HepG2 (cell line): ENCODE data around the gene FHIT. TPM values are rescaled to one million over a fixed set of nuclear protein-coding genes. Genes with fewer than 3 reads are reported as not detected.

ENCODE experiments used
- ATAC-seq: fragments of 200-7000 bp; cut with Tn5 transposase; 3 replicates; pipeline ENCODE4 v1.9.1; 2020; ENCODE audit warnings: mild to moderate bottlenecking, moderate library complexity
- BruUV-seq: library from RNA; stranded (reverse); fragments of 400-500 nt; replicated peaks from 2 replicates; lab custom pipeline; 2021; lab: Mats Ljungman, UMichigan
- CTCF ChIA-PET: fragments of 300-600 bp; formaldehyde crosslinking; extraction: SDS; loops from one replicate; lab custom pipeline; 2021; ENCODE audit warnings: low total read pairs, inconsistent platforms, low intra/inter-chr PET ratio; lab: Yijun Ruan, JAX
- POLR2A ChIA-PET: fragments of 350-600 bp; sonication (Branson Sonifier 250); formaldehyde crosslinking; loops from one replicate; lab custom pipeline; 2020; ENCODE audit warnings: antibody characterized with exemption, inconsistent platforms; lab: Yijun Ruan, JAX
- DNase-seq: peaks from one replicate; pipeline ENCODE4 v3.0.0-alpha.2; 2015; ENCODE audit warnings: low spot score
- FAIRE-seq: peaks from 3 replicates; lab custom pipeline; 2011; peaks lifted over from hg19 to GRCh38; lab: Jason Lieb, UNC
- H2AFZ ChIP-seq: one replicate; pipeline ENCODE4 v1.6.1; 2011; ENCODE audit warnings: low read length, inconsistent platforms
- H3K27ac ChIP-seq: fragments of 300-600 bp; 3 replicates; pipeline ENCODE4 v1.8.0; 2011; ENCODE audit warnings: mixed run types, mild to moderate bottlenecking, mixed read lengths, low read length, inconsistent platforms; ENCODE audit not compliant: insufficient read depth; ENCODE audit errors: extremely low read length
- H3K27me3 ChIP-seq, 2 experiments: fragments of 200-600 bp in 1 of 2; 2 replicates in 1 of 2; 3 replicates in 1 of 2; pipeline versions ENCODE4 v1.6.0 to v1.8.0; 2011; ENCODE audit warnings: low read length in 2 of 2, mild to moderate bottlenecking in 2 of 2, moderate library complexity in 2 of 2, inconsistent platforms in 1 of 2; ENCODE audit not compliant: insufficient read depth in 2 of 2, control insufficient read depth in 1 of 2
- H3K36me3 ChIP-seq, 2 experiments: fragments of 200-600 bp in 1 of 2; replicated peaks in 1 of 2; 2 replicates in 1 of 2; 3 replicates in 1 of 2; pipeline versions ENCODE4 v1.5.1 to v1.8.0; 2011; ENCODE audit warnings: low read length in 2 of 2, inconsistent platforms in 1 of 2; ENCODE audit not compliant: insufficient read depth in 2 of 2, control insufficient read depth in 1 of 2
- H3K4me1 ChIP-seq: 2 replicates; pipeline ENCODE4 v1.5.1; 2012; ENCODE audit warnings: low read length, inconsistent platforms; ENCODE audit not compliant: insufficient read depth
- H3K4me2 ChIP-seq: 2 replicates; pipeline ENCODE4 v1.6.0; 2011; ENCODE audit warnings: low read depth, low read length, inconsistent platforms
- H3K4me3 ChIP-seq, 3 experiments: fragments of 200-600 bp in 1 of 3; sonication (generic), shearing (Covaris generic) in 1 of 3; replicated peaks in 1 of 3; 2 replicates each; pipeline ENCODE4 v1.5.1; 2011 to 2016; ENCODE audit warnings: low read length in 3 of 3, inconsistent platforms in 2 of 3, low read depth in 2 of 3, mild to moderate bottlenecking in 2 of 3, control low read depth in 1 of 3, mixed read lengths in 1 of 3; ENCODE audit not compliant: insufficient read depth in 1 of 3
- H3K79me2 ChIP-seq: one replicate; pipeline ENCODE4 v1.6.1; 2011; ENCODE audit warnings: low read length, inconsistent platforms; ENCODE audit not compliant: insufficient read depth
- H3K9ac ChIP-seq: 2 replicates; pipeline ENCODE4 v1.6.0; 2011; ENCODE audit warnings: mild to moderate bottlenecking, low read depth, low read length, inconsistent platforms; ENCODE audit not compliant: insufficient read depth
- H3K9me3 ChIP-seq: 2 replicates; pipeline ENCODE4 v1.5.1; 2012; ENCODE audit warnings: mild to moderate bottlenecking, low read length
- H4K20me1 ChIP-seq: 2 replicates; pipeline ENCODE4 v1.6.0; 2011; ENCODE audit warnings: inconsistent platforms, mild to moderate bottlenecking, low read length, moderate library complexity; ENCODE audit not compliant: insufficient read depth
- HDAC1 ChIP-seq: sonication (generic); formaldehyde crosslinking; IDR thresholded peaks from 2 replicates; pipeline ENCODE4 v1.5.1; 2020; ENCODE audit warnings: mild to moderate bottlenecking, missing genetic modification reagents
- MTF1 ChIP-seq: sonication (generic); formaldehyde crosslinking; IDR thresholded peaks from 2 replicates; pipeline ENCODE4 v1.5.0; 2020; ENCODE audit warnings: missing genetic modification reagents
- PAX8 ChIP-seq: sonication (generic); formaldehyde crosslinking; IDR thresholded peaks from 2 replicates; pipeline ENCODE4 v1.8.0; 2022; ENCODE audit warnings: mild to moderate bottlenecking, missing genetic modification reagents, borderline replicate concordance
- SRSF4 ChIP-seq: fragments of 200-400 bp; formaldehyde crosslinking; IDR thresholded peaks from one replicate; pipeline ENCODE4 v1.6.1; 2018; ENCODE audit warnings: mild to moderate bottlenecking, low read depth, low read length, moderate library complexity; ENCODE audit not compliant: poor library complexity, severe bottlenecking
- ZMYM4 ChIP-seq: sonication (generic); formaldehyde crosslinking; IDR thresholded peaks from 2 replicates; pipeline ENCODE4 v1.8.1; 2023; ENCODE audit warnings: mild to moderate bottlenecking, missing genetic modification reagents
- ZNF143 ChIP-seq: sonication (generic); formaldehyde crosslinking; IDR thresholded peaks from 2 replicates; pipeline ENCODE4 v1.4.0; 2020; ENCODE audit warnings: missing genetic modification reagents
- ZNF30 ChIP-seq: sonication (generic); formaldehyde crosslinking; IDR thresholded peaks from 2 replicates; pipeline ENCODE4 v1.5.0; 2020; ENCODE audit warnings: mild to moderate bottlenecking, missing genetic modification reagents
- ZNF616 ChIP-seq: sonication (generic); formaldehyde crosslinking; IDR thresholded peaks from 2 replicates; pipeline ENCODE4 v1.5.0; 2020; ENCODE audit warnings: low read depth, mild to moderate bottlenecking, missing genetic modification reagents
- ZNF687 ChIP-seq: sonication (generic); formaldehyde crosslinking; IDR thresholded peaks from 2 replicates; pipeline ENCODE4 v1.5.1; 2020; ENCODE audit warnings: mild to moderate bottlenecking, missing genetic modification reagents, moderate library complexity
- ZNF691 ChIP-seq: sonication (generic); formaldehyde crosslinking; IDR thresholded peaks from 2 replicates; pipeline ENCODE4 v1.4.0; 2020; ENCODE audit warnings: missing genetic modification reagents, low read depth, mild to moderate bottlenecking, borderline replicate concordance
- ZNF792 ChIP-seq: IDR thresholded peaks from 2 replicates; pipeline ENCODE4 v1.6.1; 2016
- WGBS: methylation state at CpG from one replicate; pipeline ENCODE4 v1.1.6; 2017; ENCODE audit warnings: low lambda C conversion rate; 5-methylcytosine and 5-hydroxymethylcytosine counted together
- in situ Hi-C: cut with HindIII; loops from 2 replicates; pipeline ENCODE4 v1.10.0; 2017; ENCODE audit warnings: low pct_unique_long_range_greater_than_20kb; ENCODE audit not compliant: extremely low pct_ligation_motif_present
- intact Hi-C: fragments of 100-400 bp; cut with micrococcal nuclease; formaldehyde crosslinking; loops from one replicate; pipeline ENCODE4 v1.10.0; 2022; ENCODE audit not compliant: unreplicated experiment
- polyA plus RNA-seq, 8 experiments: library from polyadenylated mRNA; depleted of rRNA in 3 of 8; stranded (reverse) in 7 of 8; unstranded in 1 of 8; fragments of >200 nt; fragmentation: Illumina TruSeq in 4 of 8; extraction: Trizol in 4 of 8; gene quantifications; 2 replicates each; pipeline versions ENCODE4 v1.2.1 to v1.2.3, GENCODE V29; 2011 to 2016; ENCODE audit warnings: low read depth in 4 of 8, missing spikeins in 1 of 8, mixed read lengths in 1 of 8; ENCODE audit not compliant: insufficient read depth in 1 of 8
- total RNA-seq, 5 experiments: library from RNA; depleted of rRNA; stranded (reverse); fragments of >200 nt; fragmentation: Illumina TruSeq; extraction: Trizol; gene quantifications; 2 replicates each; pipeline ENCODE4 v1.2.3, GENCODE V29; 2016; ENCODE audit warnings: low read depth in 1 of 5
- TF ChIP-seq, protein P1 (sequence below): sonication (generic); formaldehyde crosslinking; IDR thresholded peaks from 2 replicates; pipeline ENCODE4 v1.8.1; 2023; ENCODE audit warnings: missing genetic modification reagents, inconsistent platforms, borderline replicate concordance

Gene FHIT
- total and polyA plus RNA-seq, 2 of the 13 experiments (the other 11 are each of a cell fraction or from before 2014, with no cell fraction given) = 4.0 to 4.6 TPM

GRCh38 chr3:61222467-61222866, 28.8 kb downstream of the FHIT start:
- Histone ChIP-seq H2AFZ (no peak overlapping the region), H3K36me3 (no peaks in the 10 kb centered on the region), H3K9ac (no peak overlapping the region), H3K27ac (no peak overlapping the region), H3K4me1 (peaks cover 12% of the 10 kb centered on the region), H4K20me1 (no peaks in the 10 kb centered on the region), H3K4me3 (no peak overlapping the region), H3K9me3 (no peaks in the 10 kb centered on the region), H3K27me3 (no peaks in the 10 kb centered on the region), H3K79me2 (no peaks in the 10 kb centered on the region), H3K4me2 (no peak overlapping the region)
- 86% methylated on average over 7 of the region's 7 CpGs for WGBS
- in situ Hi-C loops (no loop called here), intact Hi-C loops (no loop called here)
- DNase-seq (no peak), FAIRE-seq (no peak), ATAC-seq (no peak)
- TF ChIP-seq PAX8 (CRISPR knock-in tag) (no peak), ZNF792 (CRISPR knock-in tag) (no peak), HDAC1 (CRISPR knock-in tag) (no peak), ZNF143 (CRISPR knock-in tag) (no peak)
- TF ChIP-seq, protein P1, sequence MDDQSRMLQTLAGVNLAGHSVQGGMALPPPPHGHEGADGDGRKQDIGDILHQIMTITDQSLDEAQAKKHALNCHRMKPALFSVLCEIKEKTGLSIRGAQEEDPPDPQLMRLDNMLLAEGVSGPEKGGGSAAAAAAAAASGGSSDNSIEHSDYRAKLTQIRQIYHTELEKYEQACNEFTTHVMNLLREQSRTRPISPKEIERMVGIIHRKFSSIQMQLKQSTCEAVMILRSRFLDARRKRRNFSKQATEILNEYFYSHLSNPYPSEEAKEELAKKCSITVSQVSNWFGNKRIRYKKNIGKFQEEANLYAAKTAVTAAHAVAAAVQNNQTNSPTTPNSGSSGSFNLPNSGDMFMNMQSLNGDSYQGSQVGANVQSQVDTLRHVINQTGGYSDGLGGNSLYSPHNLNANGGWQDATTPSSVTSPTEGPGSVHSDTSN (CRISPR knock-in tag) = no peak
- no TSS peak for BruUV-seq
- CTCF ChIA-PET = no interaction called here
- POLR2A ChIA-PET = no interaction called here

DNA sequence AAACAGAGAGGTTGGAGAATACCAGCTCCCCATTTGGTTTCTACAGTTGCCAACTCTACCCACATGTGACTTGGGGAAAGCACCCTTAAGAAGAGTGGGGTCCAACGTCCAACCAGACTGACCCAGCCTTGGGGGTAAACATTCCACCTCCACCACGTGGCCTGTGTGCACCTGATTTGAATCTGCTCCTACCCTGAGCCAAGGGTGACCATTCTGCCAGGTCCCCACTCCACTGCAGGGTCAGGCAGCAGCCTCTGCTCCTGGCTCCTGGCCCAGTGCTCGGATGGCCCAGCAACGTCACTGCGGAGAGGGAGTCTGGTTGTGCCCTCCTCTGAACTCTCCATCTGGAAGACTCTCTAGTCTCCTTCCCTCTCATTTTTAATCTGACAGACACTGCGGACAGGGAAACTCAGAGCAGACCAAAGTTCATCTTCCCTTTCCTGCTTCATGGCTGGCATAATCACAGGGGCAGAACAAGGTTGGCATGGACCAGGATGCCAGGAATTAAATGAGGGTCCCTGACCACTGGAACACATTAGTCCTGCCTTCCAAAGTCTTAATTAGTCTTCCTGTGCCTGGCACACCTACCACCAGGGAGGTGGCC, 29.4 kb downstream of the FHIT start:
- DNase-seq (no peak), ATAC-seq (peak; percentile 61; the same call in 2 of the 3 replicates), FAIRE-seq (no peak)
- 93% methylated on average over 3 of the region's 6 CpGs for WGBS
- Histone ChIP-seq H2AFZ (no peak overlapping the region), H3K4me1 (peaks cover 12% of the 10 kb centered on the region), H3K9me3 (no peaks in the 10 kb centered on the region), H3K9ac (no peak overlapping the region), H3K79me2 (no peaks in the 10 kb centered on the region), H3K27ac (no peak overlapping the region), H3K27me3 (no peaks in the 10 kb centered on the region), H3K4me3 (no peak overlapping the region), H3K4me2 (peak overlapping the region; percentile 5; the same call in 1 of the 2 replicates), H3K36me3 (no peaks in the 10 kb centered on the region), H4K20me1 (no peaks in the 10 kb centered on the region)
- intact Hi-C loops = no loop called here
- ChIA-PET POLR2A (no interaction called here), CTCF (no interaction called here)
- BruUV-seq = no TSS peak
- in situ Hi-C loops = no loop called here
- TF ChIP-seq MTF1 (CRISPR knock-in tag) (no peak), ZMYM4 (0 out of 2 replicates have a peak, but pooled peaks have one; percentile 33), SRSF4 (no peak), ZNF30 (CRISPR knock-in tag) (no peak), ZNF687 (CRISPR knock-in tag) (peak; percentile 31; the same call in 1 of the 2 replicates), ZNF691 (CRISPR knock-in tag) (peak; percentile 87; the same call in 1 of the 2 replicates), ZNF616 (CRISPR knock-in tag) (no peak)
